ENCODE results near the gene STATH.

DNA sequence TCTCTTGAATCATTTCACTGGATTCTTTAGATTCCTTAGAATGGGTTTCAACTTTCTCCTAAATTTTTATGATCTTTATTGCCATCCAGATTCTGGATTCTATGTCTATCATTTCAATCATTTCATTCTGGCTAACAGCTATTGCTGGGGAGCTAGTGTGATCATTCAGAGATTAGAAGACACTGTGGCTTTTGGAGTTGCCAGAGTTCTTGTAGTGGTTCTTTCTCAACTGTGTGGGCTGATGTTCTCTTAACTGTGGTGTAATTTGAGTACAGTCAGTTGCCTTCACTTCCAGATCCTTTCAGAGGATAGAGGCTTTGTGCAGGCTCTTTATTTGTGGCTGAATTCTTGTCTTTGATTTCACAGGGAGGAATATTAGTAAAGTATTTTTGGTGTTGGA lies 18.2 kb upstream of the STATH start:
- TF ChIP-seq, protein P1, sequence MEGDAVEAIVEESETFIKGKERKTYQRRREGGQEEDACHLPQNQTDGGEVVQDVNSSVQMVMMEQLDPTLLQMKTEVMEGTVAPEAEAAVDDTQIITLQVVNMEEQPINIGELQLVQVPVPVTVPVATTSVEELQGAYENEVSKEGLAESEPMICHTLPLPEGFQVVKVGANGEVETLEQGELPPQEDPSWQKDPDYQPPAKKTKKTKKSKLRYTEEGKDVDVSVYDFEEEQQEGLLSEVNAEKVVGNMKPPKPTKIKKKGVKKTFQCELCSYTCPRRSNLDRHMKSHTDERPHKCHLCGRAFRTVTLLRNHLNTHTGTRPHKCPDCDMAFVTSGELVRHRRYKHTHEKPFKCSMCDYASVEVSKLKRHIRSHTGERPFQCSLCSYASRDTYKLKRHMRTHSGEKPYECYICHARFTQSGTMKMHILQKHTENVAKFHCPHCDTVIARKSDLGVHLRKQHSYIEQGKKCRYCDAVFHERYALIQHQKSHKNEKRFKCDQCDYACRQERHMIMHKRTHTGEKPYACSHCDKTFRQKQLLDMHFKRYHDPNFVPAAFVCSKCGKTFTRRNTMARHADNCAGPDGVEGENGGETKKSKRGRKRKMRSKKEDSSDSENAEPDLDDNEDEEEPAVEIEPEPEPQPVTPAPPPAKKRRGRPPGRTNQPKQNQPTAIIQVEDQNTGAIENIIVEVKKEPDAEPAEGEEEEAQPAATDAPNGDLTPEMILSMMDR (IDR thresholded peaks at IDR 0.05), result no peak
- TF ChIP-seq EP300 (IDR thresholded peaks at IDR 0.05), result no peak
- TF ChIP-seq POLR2A (IDR thresholded peaks at IDR 0.05), result no peak

Data from ovary (tissue), 3 donors.